Endothelial cell of umbilical vein (primary cell): Measurements from ENCODE around the gene GRM2. TPM values are rescaled to one million over a fixed set of nuclear protein-coding genes. Genes with fewer than 3 reads are reported as not detected.

Experiments used
- BruUV-seq: library from RNA; stranded (reverse); fragments of 400-500 nt; replicated peaks from 2 replicates; lab custom pipeline; 2021; lab: Mats Ljungman, UMichigan
- CTCF ChIA-PET: fragments of 300-600, 350-600 bp; sonication (Branson Sonifier 250); formaldehyde crosslinking; loops from one replicate; lab custom pipeline; 2021; ENCODE audit warnings: antibody characterized with exemption, inconsistent platforms; lab: Charles Lee
- POLR2A ChIA-PET: fragments of 300-600, 350-600 bp; sonication (Branson Sonifier 250); formaldehyde crosslinking; loops from one replicate; lab custom pipeline; 2021; ENCODE audit warnings: antibody characterized with exemption, inconsistent platforms; lab: Charles Lee
- DNase-seq: peaks from one replicate; pipeline ENCODE4 v3.0.0-alpha.2; 2011; ENCODE audit warnings: low read depth, low spot score
- FAIRE-seq: peaks from 2 replicates; lab custom pipeline; 2011; peaks lifted over from hg19 to GRCh38; lab: Jason Lieb, UNC
- H2AFZ ChIP-seq: 2 replicates; pipeline ENCODE4 v1.6.0; 2012; ENCODE audit warnings: low read depth, low read length, control low read depth, inconsistent platforms
- H3K27ac ChIP-seq: 2 replicates; pipeline ENCODE4 v1.5.1; 2011; ENCODE audit warnings: low read depth, mild to moderate bottlenecking, control low read depth, low read length, moderate library complexity; ENCODE audit not compliant: insufficient read depth
- H3K27me3 ChIP-seq, 2 experiments: 2 replicates each; pipeline versions ENCODE4 v1.6.0 to v1.6.1; 2011; ENCODE audit warnings: low read length in 2 of 2, mixed read lengths in 1 of 2; ENCODE audit not compliant: control insufficient read depth in 2 of 2, insufficient read depth in 2 of 2
- H3K36me3 ChIP-seq, 2 experiments: 2 replicates in 1 of 2; 3 replicates in 1 of 2; pipeline ENCODE4 v1.5.1; 2011; ENCODE audit warnings: low read length in 2 of 2, mild to moderate bottlenecking in 1 of 2, moderate library complexity in 1 of 2; ENCODE audit not compliant: control insufficient read depth in 2 of 2, insufficient read depth in 2 of 2; ENCODE audit errors: extremely low read depth in 1 of 2
- H3K4me1 ChIP-seq: 3 replicates; pipeline ENCODE4 v1.5.1; 2011; ENCODE audit warnings: mild to moderate bottlenecking, low read length; ENCODE audit not compliant: control insufficient read depth, insufficient read depth; ENCODE audit errors: extremely low read depth
- H3K4me2 ChIP-seq: 2 replicates; pipeline ENCODE4 v1.6.1; 2011; ENCODE audit warnings: low read length, control low read depth, mixed read lengths; ENCODE audit not compliant: insufficient read depth
- H3K4me3 ChIP-seq, 3 experiments: fragments of 200-600 bp in 1 of 3; sonication (generic), shearing (Covaris generic) in 1 of 3; replicated peaks in 1 of 3; 2 replicates each; pipeline ENCODE4 v1.5.1; 2011 to 2016; ENCODE audit warnings: control low read depth in 3 of 3, low read length in 3 of 3, mild to moderate bottlenecking in 2 of 3, inconsistent platforms in 1 of 3, low read depth in 1 of 3, moderate library complexity in 1 of 3; ENCODE audit not compliant: insufficient read depth in 1 of 3
- H3K79me2 ChIP-seq: 2 replicates; pipeline ENCODE4 v1.6.0; 2012; ENCODE audit warnings: low read length, inconsistent platforms; ENCODE audit not compliant: control insufficient read depth, insufficient read depth
- H3K9ac ChIP-seq: replicated peaks from 2 replicates; pipeline ENCODE3; 2011; ENCODE audit warnings: low read length, control low read depth; ENCODE audit not compliant: insufficient read depth; ENCODE audit errors: extremely low read depth
- H3K9me1 ChIP-seq: replicated peaks from 3 replicates; pipeline ENCODE4 v1.6.0; 2011; ENCODE audit warnings: mild to moderate bottlenecking, low read length; ENCODE audit not compliant: control insufficient read depth, insufficient read depth; ENCODE audit errors: extremely low read depth
- H3K9me3 ChIP-seq: replicated peaks from 2 replicates; pipeline ENCODE4 v1.5.1; 2012; ENCODE audit warnings: low read length, inconsistent platforms; ENCODE audit not compliant: control insufficient read depth, insufficient read depth
- H4K20me1 ChIP-seq: replicated peaks from 2 replicates; pipeline ENCODE3; 2011; ENCODE audit warnings: mild to moderate bottlenecking, low read length; ENCODE audit not compliant: control insufficient read depth, insufficient read depth; ENCODE audit errors: extremely low read depth
- CTCF ChIP-seq, 2 donors: IDR thresholded peaks; 1 replicate in 1 of 2; 2 replicates in 1 of 2; pipeline ENCODE4 v1.5.1; 2011; ENCODE audit warnings: low read length in 2 of 2, mild to moderate bottlenecking in 2 of 2, moderate library complexity in 2 of 2, control low read depth in 1 of 2, inconsistent platforms in 1 of 2, low read depth in 1 of 2; ENCODE audit not compliant: insufficient read depth in 1 of 2; ENCODE audit errors: extremely low read depth in 1 of 2
- EZH2 ChIP-seq: IDR thresholded peaks from 2 replicates; pipeline ENCODE4 v1.6.1; 2012; ENCODE audit warnings: borderline replicate concordance, low read depth, mild to moderate bottlenecking, moderate library complexity, low read length, inconsistent platforms; ENCODE audit not compliant: severe bottlenecking
- FOS ChIP-seq: IDR thresholded peaks from 2 replicates; pipeline ENCODE4 v1.6.1; 2011; ENCODE audit warnings: mild to moderate bottlenecking, low read length, moderate library complexity, borderline replicate concordance; ENCODE audit not compliant: insufficient read depth
- GATA2 ChIP-seq: IDR thresholded peaks from 2 replicates; pipeline ENCODE4 v1.7.0; 2011; ENCODE audit warnings: low read depth, mild to moderate bottlenecking, moderate library complexity, mixed read lengths, low read length; ENCODE audit not compliant: insufficient read length, insufficient read depth
- JUN ChIP-seq: IDR thresholded peaks from 2 replicates; pipeline ENCODE4 v1.6.1; 2011; ENCODE audit warnings: borderline replicate concordance, low read depth; ENCODE audit not compliant: insufficient read length, insufficient read depth
- MAX ChIP-seq: IDR thresholded peaks from 2 replicates; pipeline ENCODE4 v1.6.1; 2011; ENCODE audit not compliant: insufficient read depth, insufficient read length
- MYC ChIP-seq: IDR thresholded peaks from one replicate; pipeline ENCODE4 v1.6.1; 2011; ENCODE audit warnings: mild to moderate bottlenecking, low read depth, low read length
- POLR2A ChIP-seq: IDR thresholded peaks from 2 replicates; pipeline ENCODE4 v1.6.1; 2012; ENCODE audit warnings: low read depth, mild to moderate bottlenecking, control low read depth, low read length
- POLR2AphosphoS5 ChIP-seq: IDR thresholded peaks from 2 replicates; pipeline ENCODE4 v1.6.1; 2012; ENCODE audit warnings: low read depth, mild to moderate bottlenecking, control low read depth, low read length, moderate library complexity; ENCODE audit not compliant: insufficient read depth
- dilution Hi-C: fragments of 300-500 bp; cut with MboI; formaldehyde crosslinking; loops from one replicate; pipeline ENCODE4 v1.15.0; 2019; ENCODE audit warnings: low sequenced_read_pairs; ENCODE audit not compliant: extremely low pct_ligation_motif_present
- intact Hi-C: fragments of 100-400 bp; cut with micrococcal nuclease; formaldehyde crosslinking; loops from one replicate; pipeline ENCODE4 v1.10.0; 2022
- polyA plus RNA-seq, 4 experiments: library from polyadenylated mRNA; depleted of rRNA in 3 of 4; stranded (reverse) in 3 of 4; unstranded in 1 of 4; fragments of >200 nt; gene quantifications; 2 replicates each; pipeline versions ENCODE4 v1.2.1 to v1.2.3, GENCODE V29; 2011 to 2012; ENCODE audit warnings: missing spikeins in 1 of 4
- total RNA-seq: library from RNA; stranded (reverse); gene quantifications from 2 replicates; pipeline ENCODE4 v1.2.3, GENCODE V29; 2021

The GRM2 gene
- total and polyA plus RNA-seq, 2 donors (not counting 3 experiments of a cell fraction or from before 2014, with no cell fraction given), result 0.10 to 0.51 TPM

GRCh38 chr3:51721062-51721745 lies 14.3 kb downstream of the GRM2 start:
- Histone ChIP-seq H3K79me2 (no peaks in the 10 kb centered on the region), H3K4me2 (no peak overlapping the region), H4K20me1 (no peaks in the 10 kb centered on the region), H3K27me3 (no peaks in the 10 kb centered on the region), H3K27ac (no peak overlapping the region), H3K36me3 (no peaks in the 10 kb centered on the region), H3K9me3 (no peaks in the 10 kb centered on the region), H3K9me1 (no peaks in the 10 kb centered on the region), H3K9ac (no peak overlapping the region), H3K4me3 (no peak overlapping the region), H2AFZ (no peak overlapping the region), H3K4me1 (no peaks in the 10 kb centered on the region)
- dilution Hi-C loops, result no loop called here
- ChIA-PET CTCF (interaction anchor here (1.2 kb wide), 1 partner anchor 21 kb away, joined by 3 read pairs; no protein-coding TSS in a partner anchor), POLR2A (no interaction called here)
- intact Hi-C loops, result no loop called here
- no peak for DNase-seq
- TF ChIP-seq MYC, result no peak
- TF ChIP-seq MAX, result no peak
- TF ChIP-seq CTCF (IDR thresholded peaks at IDR 0.05; ENCODE audit: extremely low read depth in 1 of 2, insufficient read depth in 1 of 2, low read depth in 1 of 2, low read length in 2 of 2), result no peak
- TF ChIP-seq FOS, result no peak
- no peak for TF ChIP-seq JUN
- no peak for TF ChIP-seq POLR2A
- no peak for TF ChIP-seq POLR2AphosphoS5
- TF ChIP-seq EZH2, result no peak
- no peak for TF ChIP-seq GATA2
- no TSS peak for BruUV-seq
- FAIRE-seq, result no peak
